ENCODE data around the gene CCDC87.

The CCDC87 gene

DNA sequence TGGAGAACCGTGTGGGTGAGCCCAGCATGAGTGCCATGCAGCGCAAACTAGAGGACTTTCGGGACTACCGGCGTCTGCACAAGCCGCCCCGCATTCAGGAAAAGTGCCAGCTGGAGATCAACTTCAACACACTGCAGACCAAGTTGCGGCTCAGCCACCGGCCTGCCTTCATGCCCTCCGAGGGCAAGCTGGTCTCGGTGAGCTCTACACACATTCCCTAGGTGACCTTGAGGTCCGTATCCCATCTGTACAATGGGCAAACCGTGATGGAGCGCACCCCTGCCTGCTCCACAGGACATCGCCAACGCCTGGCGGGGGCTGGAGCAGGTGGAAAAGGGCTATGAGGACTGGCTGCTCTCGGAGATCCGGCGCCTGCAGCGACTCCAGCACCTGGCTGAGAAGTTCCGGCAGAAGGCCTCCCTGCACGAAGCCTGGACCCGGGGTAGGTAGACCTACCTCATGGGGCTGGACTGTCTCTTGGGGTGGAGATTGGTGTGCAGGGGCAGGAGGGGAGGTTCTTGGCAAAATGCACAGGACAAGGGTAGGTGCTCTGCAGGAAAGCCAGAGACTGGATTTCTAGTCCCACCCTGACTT is 35.0 kb downstream of the CCDC87 start:
- TF ChIP-seq GATA2 (IDR thresholded peaks at IDR 0.05; ENCODE audit: low read depth, low read length) (no peak), GATA3 (IDR thresholded peaks at IDR 0.05; ENCODE audit: low read depth, low read length) (no peak)

DNA sequence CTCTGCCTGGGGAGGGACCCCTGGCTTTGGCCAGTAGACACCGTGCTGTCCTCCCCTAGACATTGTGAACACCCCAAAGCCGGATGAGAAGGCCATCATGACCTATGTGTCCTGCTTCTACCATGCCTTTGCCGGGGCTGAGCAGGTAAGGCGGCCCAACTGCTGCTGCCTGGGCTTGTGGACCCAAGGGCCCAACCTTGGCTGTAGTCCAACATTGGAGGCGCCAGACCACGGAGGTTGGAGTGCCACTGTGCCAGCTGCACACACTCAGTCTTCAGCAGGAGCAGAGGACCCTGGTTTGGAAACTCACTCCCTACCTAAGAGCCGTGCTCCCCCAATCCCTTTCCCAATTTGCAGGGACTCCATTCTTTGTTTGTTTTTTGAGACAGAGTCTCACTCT is 36.8 kb downstream of the CCDC87 start:
- TF ChIP-seq GATA3 (IDR thresholded peaks at IDR 0.05; ENCODE audit: low read depth, low read length) (no peak), GATA2 (IDR thresholded peaks at IDR 0.05; ENCODE audit: low read depth, low read length) (no peak)

DNA sequence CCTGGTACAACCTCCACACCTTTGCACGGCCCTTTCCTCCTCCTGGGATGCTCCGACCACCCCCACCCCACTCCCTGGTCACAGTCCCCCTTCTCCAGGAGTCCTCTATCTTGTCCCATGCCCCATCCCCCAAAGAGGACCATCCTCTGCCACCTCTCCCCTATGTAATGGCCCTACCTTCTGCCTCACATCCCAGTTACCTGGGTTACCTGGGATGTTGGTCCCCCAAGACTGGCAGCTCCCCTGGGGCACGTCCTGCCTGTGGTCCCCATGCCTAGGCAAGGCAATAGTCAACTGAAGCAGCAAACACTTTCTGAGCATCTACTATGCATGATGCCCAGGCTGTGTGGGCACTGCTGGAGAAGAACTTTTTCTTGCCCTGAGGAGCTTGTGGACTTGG is 37.4 kb downstream of the CCDC87 start:
- TF ChIP-seq GATA3 (IDR thresholded peaks at IDR 0.05; ENCODE audit: low read depth, low read length) (no peak), GATA2 (IDR thresholded peaks at IDR 0.05; ENCODE audit: low read depth, low read length) (no peak)

DNA sequence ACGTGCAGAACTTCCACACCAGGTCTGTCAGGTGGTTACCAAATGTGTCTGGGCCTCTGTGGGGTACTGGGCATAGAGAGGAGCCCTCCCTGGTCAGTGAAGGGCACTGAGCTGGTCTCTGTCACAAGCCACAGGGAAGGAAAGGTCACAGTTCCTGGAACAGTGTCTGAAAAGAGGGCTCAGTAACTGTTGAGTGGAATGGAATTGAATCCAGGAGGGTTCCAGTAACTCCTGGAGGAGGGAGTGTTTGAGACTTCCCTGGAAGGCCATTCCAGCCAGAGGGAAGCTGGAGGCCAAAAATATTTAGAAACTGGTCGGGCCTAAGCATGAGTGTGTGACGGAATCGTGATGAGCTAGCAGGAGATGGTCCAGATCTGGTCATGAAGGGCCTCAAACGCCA is 38.3 kb downstream of the CCDC87 start:
- TF ChIP-seq GATA3 (IDR thresholded peaks at IDR 0.05; ENCODE audit: low read depth, low read length): no peak
- TF ChIP-seq GATA2 (IDR thresholded peaks at IDR 0.05; ENCODE audit: low read depth, low read length): no peak

DNA sequence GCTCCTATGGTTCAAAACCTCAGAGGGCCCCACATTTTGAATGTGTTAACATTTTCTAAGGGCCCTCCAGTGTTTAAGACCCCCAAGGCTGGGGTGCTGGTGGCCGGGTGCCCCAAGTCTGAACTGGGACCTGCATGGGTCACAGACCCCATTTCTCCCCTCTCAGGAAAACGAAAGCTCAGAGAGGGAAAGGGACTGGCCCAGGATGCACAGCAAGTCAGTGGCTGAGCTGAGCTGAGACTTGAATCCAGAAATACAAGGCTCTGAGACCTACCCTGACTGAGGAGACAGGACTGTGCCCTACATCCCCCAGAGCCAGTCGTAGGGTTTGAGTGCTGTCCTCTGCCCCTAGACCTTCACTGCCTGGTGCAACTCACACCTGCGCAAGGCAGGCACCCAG is 42.0 kb downstream of the CCDC87 start:
- no peak for TF ChIP-seq GATA2 (IDR thresholded peaks at IDR 0.05; ENCODE audit: low read depth, low read length)
- TF ChIP-seq GATA3 (IDR thresholded peaks at IDR 0.05; ENCODE audit: low read depth, low read length): no peak

DNA sequence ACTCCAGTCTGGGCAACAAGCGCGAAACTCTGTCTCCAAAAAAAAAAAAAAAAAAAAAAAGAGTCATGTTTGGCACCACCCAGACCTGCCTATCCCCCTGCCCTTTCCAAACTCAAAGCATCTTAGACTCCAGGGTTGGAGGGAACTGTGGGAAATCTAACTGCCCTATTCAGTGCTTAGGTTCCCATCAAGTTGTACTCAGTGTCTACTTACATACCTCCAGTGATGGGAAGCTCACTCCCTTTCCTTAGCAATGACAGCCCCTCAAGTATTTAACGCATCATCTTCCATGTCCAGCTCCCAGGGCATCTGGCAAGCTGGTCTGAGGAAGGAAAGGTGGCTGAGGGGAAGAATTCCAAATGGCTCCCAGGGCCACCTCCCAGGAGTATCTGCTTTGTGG is 43.2 kb downstream of the CCDC87 start:
- TF ChIP-seq GATA3 (IDR thresholded peaks at IDR 0.05; ENCODE audit: low read depth, low read length) (no peak), GATA2 (IDR thresholded peaks at IDR 0.05; ENCODE audit: low read depth, low read length) (no peak)

DNA sequence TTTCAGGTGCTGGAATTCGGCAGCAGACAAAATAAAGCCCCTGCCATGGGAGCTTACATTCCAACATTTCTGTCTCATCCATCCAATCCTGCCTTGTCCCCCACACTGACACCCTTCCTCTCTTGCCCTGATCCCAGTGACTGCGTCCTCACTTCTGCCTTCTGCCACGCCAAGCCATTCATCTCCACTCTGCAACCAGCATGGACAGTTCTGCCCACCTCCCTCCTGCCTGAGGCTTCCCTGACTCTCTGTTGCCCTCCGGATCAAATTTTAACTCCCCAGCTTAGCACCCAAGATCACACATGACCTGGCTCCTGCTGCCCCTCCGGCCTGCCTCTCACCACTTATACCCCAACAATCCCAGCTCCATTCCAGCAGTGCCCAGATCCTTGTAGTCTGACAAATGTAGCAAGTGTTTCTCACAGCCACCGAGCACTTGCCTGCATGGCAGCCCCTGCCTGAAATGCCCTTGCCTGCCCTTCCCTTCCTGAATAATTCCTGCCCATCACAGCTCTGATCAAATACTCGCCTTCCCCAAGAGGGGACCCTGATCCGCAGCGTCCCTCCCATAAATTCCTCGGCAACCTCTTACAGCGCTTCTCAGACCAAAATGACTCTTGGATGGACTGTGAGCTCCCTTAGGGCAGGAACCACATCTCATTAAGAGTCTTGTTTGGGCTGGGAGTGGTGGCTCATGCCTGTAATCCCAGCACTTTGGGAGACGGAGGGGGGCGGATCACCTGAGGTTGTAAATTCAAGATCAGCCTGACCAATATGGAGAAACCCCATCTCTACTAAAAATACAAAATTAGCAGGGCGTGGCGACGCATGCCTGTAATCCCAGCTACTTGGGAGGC is 43.9 kb downstream of the CCDC87 start:
- no peak for TF ChIP-seq GATA3 (IDR thresholded peaks at IDR 0.05; ENCODE audit: low read depth, low read length)
- no peak for TF ChIP-seq GATA2 (IDR thresholded peaks at IDR 0.05; ENCODE audit: low read depth, low read length)

DNA sequence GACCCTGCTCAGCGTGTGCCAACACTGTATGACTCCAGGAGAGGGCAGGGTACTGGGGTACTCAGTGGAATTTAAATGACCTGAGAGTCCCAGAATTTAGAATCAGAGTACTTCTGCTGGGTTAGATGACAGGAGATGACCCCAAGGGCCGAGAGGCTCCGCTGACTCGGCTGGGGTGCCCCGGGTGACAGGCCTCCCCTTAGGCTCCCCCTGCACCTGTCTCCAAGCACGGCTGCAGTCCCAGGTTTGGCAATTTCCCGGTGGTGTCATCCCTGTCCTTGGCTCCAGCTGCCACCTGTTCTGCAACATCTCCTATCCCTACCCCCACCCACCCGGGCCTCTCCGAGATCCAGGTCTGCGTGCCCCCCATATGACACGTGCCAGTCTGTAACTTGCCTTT is 44.8 kb downstream of the CCDC87 start:
- TF ChIP-seq GATA2 (IDR thresholded peaks at IDR 0.05; ENCODE audit: low read depth, low read length) (no peak), GATA3 (IDR thresholded peaks at IDR 0.05; ENCODE audit: low read depth, low read length) (no peak)

DNA sequence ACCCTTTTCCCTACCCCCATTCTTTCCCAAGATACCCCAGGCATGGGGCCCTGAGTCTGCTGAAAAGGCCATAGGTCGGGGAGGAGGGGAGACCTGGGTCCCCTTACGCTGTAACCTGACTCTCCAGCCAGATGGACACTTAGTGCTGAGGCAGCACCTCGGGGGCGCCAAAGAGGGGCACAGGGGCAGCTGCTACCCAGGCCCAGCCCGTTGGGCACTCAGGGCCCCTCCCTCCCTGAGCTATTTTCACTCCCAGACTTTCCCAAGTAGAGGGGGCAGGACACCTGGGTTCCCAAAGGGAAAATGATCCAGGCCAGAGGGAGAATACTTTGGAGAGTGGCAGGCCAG is 45.2 kb downstream of the CCDC87 start:
- no peak for TF ChIP-seq GATA2 (IDR thresholded peaks at IDR 0.05; ENCODE audit: low read depth, low read length)
- TF ChIP-seq GATA3 (IDR thresholded peaks at IDR 0.05; ENCODE audit: low read depth, low read length): no peak

DNA sequence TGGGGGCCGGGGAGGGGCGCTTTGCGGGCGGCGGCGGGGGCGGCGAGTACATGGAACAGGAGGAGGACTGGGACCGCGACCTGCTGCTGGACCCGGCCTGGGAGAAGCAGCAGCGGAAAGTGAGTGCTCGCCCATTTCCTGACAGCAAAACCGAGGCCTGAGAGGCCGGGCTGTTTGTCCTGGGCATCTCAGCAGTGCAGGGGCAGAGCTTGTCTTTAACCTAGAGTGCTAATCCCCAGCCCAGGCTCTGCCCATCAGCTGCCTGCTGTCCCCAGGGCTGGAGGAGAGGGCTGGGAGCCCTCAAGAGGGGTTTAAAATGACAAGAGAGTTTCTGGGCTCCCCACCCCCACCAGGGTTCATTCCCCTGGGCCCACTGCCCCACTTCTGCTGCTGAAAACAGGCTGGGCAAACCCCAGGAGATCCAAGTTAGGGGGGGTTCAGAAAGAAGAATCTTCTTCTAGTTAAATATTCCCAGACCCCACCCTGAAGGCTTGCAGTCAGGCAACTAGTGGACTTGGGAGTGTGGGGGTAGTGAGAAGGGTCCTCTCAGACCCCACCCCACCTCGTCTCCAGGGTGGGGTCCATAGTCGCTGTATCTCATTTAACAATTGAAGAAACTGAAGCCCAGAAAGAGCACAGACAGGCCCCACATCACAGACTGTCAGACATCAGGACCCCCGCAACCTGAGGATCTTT is 45.7 kb downstream of the CCDC87 start:
- TF ChIP-seq GATA3 (IDR thresholded peaks at IDR 0.05; ENCODE audit: low read depth, low read length): no peak
- TF ChIP-seq GATA2 (IDR thresholded peaks at IDR 0.05; ENCODE audit: low read depth, low read length): no peak

DNA sequence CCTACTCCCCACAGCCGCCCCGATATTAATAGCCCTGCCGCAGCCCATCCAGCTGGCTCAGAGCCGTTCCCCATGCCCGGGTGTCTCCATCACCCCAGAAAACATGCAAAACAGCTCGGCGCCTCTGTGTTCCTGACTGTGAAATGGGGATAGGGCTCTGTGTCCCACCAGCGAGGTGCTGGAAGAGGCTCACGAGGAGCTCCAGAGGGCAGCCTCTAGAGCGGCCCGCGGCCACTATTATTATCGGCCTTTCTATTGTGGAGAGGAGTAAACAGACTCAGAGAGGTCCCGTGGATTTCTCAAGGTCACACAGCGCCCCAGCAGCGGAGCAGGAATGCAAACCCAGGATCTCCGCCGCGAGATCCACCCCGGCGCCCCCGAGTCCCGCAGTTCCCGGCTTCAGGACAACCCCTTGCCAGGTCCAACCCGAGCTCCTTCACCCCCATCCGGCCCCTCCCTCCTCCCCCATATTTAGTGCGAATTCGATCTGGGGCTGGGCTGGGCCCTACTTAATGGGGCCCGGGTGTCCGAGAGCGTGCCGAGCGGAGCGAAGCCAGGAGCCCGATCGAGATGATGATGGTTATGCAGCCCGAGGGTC is 46.4 kb downstream of the CCDC87 start, which contains the start of gene ACTN3:
Gene ACTN3 (plus strand): TSS at position 536 of the 598 bp plus-strand sequence. CDS start 35 bp downstream, at position 571.
- no peak for TF ChIP-seq GATA3 (IDR thresholded peaks at IDR 0.05; ENCODE audit: low read depth, low read length)
- TF ChIP-seq GATA2 (IDR thresholded peaks at IDR 0.05; ENCODE audit: low read depth, low read length): no peak

DNA sequence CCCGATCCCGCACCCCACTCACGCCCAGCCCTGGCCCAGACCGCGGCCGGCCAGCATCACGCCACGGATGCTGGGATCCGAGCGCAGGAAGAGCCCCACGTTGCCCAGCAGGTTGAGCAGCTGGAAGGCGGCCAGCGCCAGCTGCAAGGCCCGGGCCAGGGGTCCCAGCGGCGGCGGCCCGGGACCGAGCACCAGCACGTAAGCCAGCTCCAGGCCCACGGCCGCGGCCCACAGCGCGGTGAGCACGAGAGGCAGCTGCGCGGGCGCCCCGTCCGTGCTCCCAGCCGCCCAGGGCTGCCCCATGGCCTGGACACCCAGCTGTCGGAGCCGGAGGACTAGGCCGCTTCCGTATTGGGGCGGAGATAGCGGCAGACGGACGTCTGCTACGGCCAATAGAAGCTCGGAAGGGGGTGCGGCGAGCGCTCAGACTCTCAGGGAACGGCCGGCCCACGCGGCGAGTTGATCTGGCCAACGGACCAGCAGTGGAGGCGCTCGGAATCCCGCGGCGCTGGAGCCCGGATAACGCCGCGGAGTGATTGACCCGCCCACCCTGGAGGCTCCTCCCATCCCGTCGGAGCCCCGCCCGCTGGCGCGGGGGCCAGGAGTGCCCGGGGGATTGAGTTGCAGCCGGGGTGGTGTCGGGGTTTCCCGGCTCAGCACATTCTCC is 47.0 kb downstream of the CCDC87 start, which contains the start of gene ZDHHC24:
Gene ZDHHC24 (minus strand): TSS at position 348 of the 667 bp plus-strand sequence. CDS start 45 bp downstream, at position 303.
- TF ChIP-seq GATA2 (IDR thresholded peaks at IDR 0.05; ENCODE audit: low read depth, low read length): no peak
- TF ChIP-seq GATA3 (IDR thresholded peaks at IDR 0.05; ENCODE audit: low read depth, low read length): no peak

DNA sequence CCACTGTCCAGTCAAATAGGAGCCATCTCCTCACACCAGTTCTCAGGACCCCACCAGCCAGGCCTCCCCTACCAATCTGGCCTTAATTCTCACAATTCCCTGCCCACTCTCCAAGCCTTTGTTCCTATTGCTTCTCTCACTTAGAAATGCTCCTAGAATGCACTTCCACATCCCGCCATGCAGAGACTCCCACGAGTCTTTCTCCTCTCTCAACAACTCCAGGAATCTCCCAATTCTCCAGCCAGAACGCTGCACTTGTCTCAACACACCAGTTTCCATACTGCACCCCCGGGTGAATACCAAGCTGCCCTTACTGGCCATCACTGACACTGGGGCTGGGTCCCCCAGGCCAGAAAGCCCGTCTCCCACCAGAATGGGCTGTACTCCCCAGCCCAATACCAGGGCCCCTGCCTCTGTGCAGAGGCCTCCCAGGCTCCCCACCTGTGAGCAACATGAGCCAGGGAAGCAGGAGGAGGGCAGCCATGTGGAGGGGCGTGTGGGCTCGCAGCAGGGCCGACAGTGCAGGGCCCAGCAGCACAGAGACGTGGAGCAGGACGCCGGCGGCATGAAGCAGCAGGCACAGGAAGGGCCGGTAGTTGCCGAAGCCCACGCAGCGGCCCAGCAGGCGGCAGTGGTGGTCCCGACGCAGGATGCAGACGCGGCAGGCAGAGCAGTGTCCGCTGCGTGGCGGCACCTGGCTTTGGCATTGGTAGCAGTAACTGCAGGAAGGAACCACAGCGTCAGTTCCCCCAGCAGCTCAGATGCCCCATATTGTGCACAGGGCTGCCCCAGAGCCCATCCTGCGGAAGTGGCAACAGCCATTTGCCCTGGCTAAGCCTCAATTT is 49.4 kb downstream of the CCDC87 start:
- no peak for TF ChIP-seq GATA3 (IDR thresholded peaks at IDR 0.05; ENCODE audit: low read depth, low read length)
- TF ChIP-seq GATA2 (IDR thresholded peaks at IDR 0.05; ENCODE audit: low read depth, low read length): no peak
